Uterus (tissue), 2 donors: Measurements from ENCODE around the gene NCAPG.

Source experiments
- POLR2A ChIP-seq, 2 donors: fragments of 450-650 bp; IDR thresholded peaks; one replicate each; pipeline ENCODE4 v1.6.1; 2016; ENCODE audit warnings: antibody characterized with exemption in 2 of 2, mild to moderate bottlenecking in 1 of 2, moderate library complexity in 1 of 2
- TF ChIP-seq, protein P1 (sequence below), 4 experiments: fragments of 200-600 bp in 2 of 4; fragments of 450-650 bp in 2 of 4; sonication (generic) in 2 of 4; IDR thresholded peaks; one replicate each; pipeline ENCODE4 v1.5.1; 2016 to 2019; ENCODE audit warnings: antibody characterized with exemption in 4 of 4, mild to moderate bottlenecking in 2 of 4, moderate library complexity in 1 of 4

DNA sequence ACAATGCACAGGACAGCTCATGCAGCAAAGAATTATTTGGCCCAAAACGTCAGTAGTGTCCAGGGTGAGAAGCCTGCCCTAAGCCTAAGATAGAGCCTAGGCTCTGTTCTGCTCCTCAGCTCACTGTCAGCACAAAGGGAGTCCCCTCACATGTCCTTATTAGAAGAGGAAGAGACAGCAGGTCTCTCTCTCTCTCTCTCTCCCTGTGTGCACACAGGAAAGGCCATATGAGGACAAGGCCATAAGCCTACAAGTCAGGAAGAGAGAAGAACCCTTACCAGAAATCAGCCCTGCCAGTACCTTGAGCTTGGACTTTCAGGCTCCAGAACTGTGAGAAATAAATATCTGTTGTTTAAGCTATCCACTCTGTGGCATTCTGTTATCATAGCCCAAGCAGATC, 49.7 kb upstream of the NCAPG start:
- TF ChIP-seq, protein P1, sequence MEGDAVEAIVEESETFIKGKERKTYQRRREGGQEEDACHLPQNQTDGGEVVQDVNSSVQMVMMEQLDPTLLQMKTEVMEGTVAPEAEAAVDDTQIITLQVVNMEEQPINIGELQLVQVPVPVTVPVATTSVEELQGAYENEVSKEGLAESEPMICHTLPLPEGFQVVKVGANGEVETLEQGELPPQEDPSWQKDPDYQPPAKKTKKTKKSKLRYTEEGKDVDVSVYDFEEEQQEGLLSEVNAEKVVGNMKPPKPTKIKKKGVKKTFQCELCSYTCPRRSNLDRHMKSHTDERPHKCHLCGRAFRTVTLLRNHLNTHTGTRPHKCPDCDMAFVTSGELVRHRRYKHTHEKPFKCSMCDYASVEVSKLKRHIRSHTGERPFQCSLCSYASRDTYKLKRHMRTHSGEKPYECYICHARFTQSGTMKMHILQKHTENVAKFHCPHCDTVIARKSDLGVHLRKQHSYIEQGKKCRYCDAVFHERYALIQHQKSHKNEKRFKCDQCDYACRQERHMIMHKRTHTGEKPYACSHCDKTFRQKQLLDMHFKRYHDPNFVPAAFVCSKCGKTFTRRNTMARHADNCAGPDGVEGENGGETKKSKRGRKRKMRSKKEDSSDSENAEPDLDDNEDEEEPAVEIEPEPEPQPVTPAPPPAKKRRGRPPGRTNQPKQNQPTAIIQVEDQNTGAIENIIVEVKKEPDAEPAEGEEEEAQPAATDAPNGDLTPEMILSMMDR (IDR thresholded peaks at IDR 0.05) = no peak
- TF ChIP-seq POLR2A (IDR thresholded peaks at IDR 0.05) = no peak
